Endothelial cell of umbilical vein (primary cell): ENCODE results near the gene IRF2BPL. TPM values are rescaled to one million over a fixed set of nuclear protein-coding genes. Genes with fewer than 3 reads are reported as not detected.

Experiments
- BruUV-seq: library from RNA; stranded (reverse); fragments of 400-500 nt; replicated peaks from 2 replicates; lab custom pipeline; 2021; lab: Mats Ljungman, UMichigan
- CTCF ChIA-PET: fragments of 300-600, 350-600 bp; sonication (Branson Sonifier 250); formaldehyde crosslinking; loops from one replicate; lab custom pipeline; 2021; ENCODE audit warnings: antibody characterized with exemption, inconsistent platforms; lab: Charles Lee
- POLR2A ChIA-PET: fragments of 300-600, 350-600 bp; sonication (Branson Sonifier 250); formaldehyde crosslinking; loops from one replicate; lab custom pipeline; 2021; ENCODE audit warnings: antibody characterized with exemption, inconsistent platforms; lab: Charles Lee
- DNase-seq: peaks from one replicate; pipeline ENCODE4 v3.0.0-alpha.2; 2011; ENCODE audit warnings: low read depth, low spot score
- FAIRE-seq: peaks from 2 replicates; lab custom pipeline; 2011; peaks lifted over from hg19 to GRCh38; lab: Jason Lieb, UNC
- H2AFZ ChIP-seq: 2 replicates; pipeline ENCODE4 v1.6.0; 2012; ENCODE audit warnings: low read depth, low read length, control low read depth, inconsistent platforms
- H3K27ac ChIP-seq: 2 replicates; pipeline ENCODE4 v1.5.1; 2011; ENCODE audit warnings: low read depth, mild to moderate bottlenecking, control low read depth, low read length, moderate library complexity; ENCODE audit not compliant: insufficient read depth
- H3K27me3 ChIP-seq, 2 experiments: 2 replicates each; pipeline versions ENCODE4 v1.6.0 to v1.6.1; 2011; ENCODE audit warnings: low read length in 2 of 2, mixed read lengths in 1 of 2; ENCODE audit not compliant: control insufficient read depth in 2 of 2, insufficient read depth in 2 of 2
- H3K36me3 ChIP-seq, 2 experiments: 2 replicates in 1 of 2; 3 replicates in 1 of 2; pipeline ENCODE4 v1.5.1; 2011; ENCODE audit warnings: low read length in 2 of 2, mild to moderate bottlenecking in 1 of 2, moderate library complexity in 1 of 2; ENCODE audit not compliant: control insufficient read depth in 2 of 2, insufficient read depth in 2 of 2; ENCODE audit errors: extremely low read depth in 1 of 2
- H3K4me1 ChIP-seq: 3 replicates; pipeline ENCODE4 v1.5.1; 2011; ENCODE audit warnings: mild to moderate bottlenecking, low read length; ENCODE audit not compliant: control insufficient read depth, insufficient read depth; ENCODE audit errors: extremely low read depth
- H3K4me2 ChIP-seq: 2 replicates; pipeline ENCODE4 v1.6.1; 2011; ENCODE audit warnings: low read length, control low read depth, mixed read lengths; ENCODE audit not compliant: insufficient read depth
- H3K4me3 ChIP-seq, 3 experiments: fragments of 200-600 bp in 1 of 3; sonication (generic), shearing (Covaris generic) in 1 of 3; replicated peaks in 1 of 3; 2 replicates each; pipeline ENCODE4 v1.5.1; 2011 to 2016; ENCODE audit warnings: control low read depth in 3 of 3, low read length in 3 of 3, mild to moderate bottlenecking in 2 of 3, inconsistent platforms in 1 of 3, low read depth in 1 of 3, moderate library complexity in 1 of 3; ENCODE audit not compliant: insufficient read depth in 1 of 3
- H3K79me2 ChIP-seq: 2 replicates; pipeline ENCODE4 v1.6.0; 2012; ENCODE audit warnings: low read length, inconsistent platforms; ENCODE audit not compliant: control insufficient read depth, insufficient read depth
- H3K9ac ChIP-seq: replicated peaks from 2 replicates; pipeline ENCODE3; 2011; ENCODE audit warnings: low read length, control low read depth; ENCODE audit not compliant: insufficient read depth; ENCODE audit errors: extremely low read depth
- H3K9me1 ChIP-seq: replicated peaks from 3 replicates; pipeline ENCODE4 v1.6.0; 2011; ENCODE audit warnings: mild to moderate bottlenecking, low read length; ENCODE audit not compliant: control insufficient read depth, insufficient read depth; ENCODE audit errors: extremely low read depth
- H3K9me3 ChIP-seq: replicated peaks from 2 replicates; pipeline ENCODE4 v1.5.1; 2012; ENCODE audit warnings: low read length, inconsistent platforms; ENCODE audit not compliant: control insufficient read depth, insufficient read depth
- H4K20me1 ChIP-seq: replicated peaks from 2 replicates; pipeline ENCODE3; 2011; ENCODE audit warnings: mild to moderate bottlenecking, low read length; ENCODE audit not compliant: control insufficient read depth, insufficient read depth; ENCODE audit errors: extremely low read depth
- EZH2 ChIP-seq: IDR thresholded peaks from 2 replicates; pipeline ENCODE4 v1.6.1; 2012; ENCODE audit warnings: borderline replicate concordance, low read depth, mild to moderate bottlenecking, moderate library complexity, low read length, inconsistent platforms; ENCODE audit not compliant: severe bottlenecking
- FOS ChIP-seq: IDR thresholded peaks from 2 replicates; pipeline ENCODE4 v1.6.1; 2011; ENCODE audit warnings: mild to moderate bottlenecking, low read length, moderate library complexity, borderline replicate concordance; ENCODE audit not compliant: insufficient read depth
- GATA2 ChIP-seq: IDR thresholded peaks from 2 replicates; pipeline ENCODE4 v1.7.0; 2011; ENCODE audit warnings: low read depth, mild to moderate bottlenecking, moderate library complexity, mixed read lengths, low read length; ENCODE audit not compliant: insufficient read length, insufficient read depth
- JUN ChIP-seq: IDR thresholded peaks from 2 replicates; pipeline ENCODE4 v1.6.1; 2011; ENCODE audit warnings: borderline replicate concordance, low read depth; ENCODE audit not compliant: insufficient read length, insufficient read depth
- POLR2A ChIP-seq: IDR thresholded peaks from 2 replicates; pipeline ENCODE4 v1.6.1; 2012; ENCODE audit warnings: low read depth, mild to moderate bottlenecking, control low read depth, low read length
- POLR2AphosphoS5 ChIP-seq: IDR thresholded peaks from 2 replicates; pipeline ENCODE4 v1.6.1; 2012; ENCODE audit warnings: low read depth, mild to moderate bottlenecking, control low read depth, low read length, moderate library complexity; ENCODE audit not compliant: insufficient read depth
- dilution Hi-C: fragments of 300-500 bp; cut with MboI; formaldehyde crosslinking; loops from one replicate; pipeline ENCODE4 v1.15.0; 2019; ENCODE audit warnings: low sequenced_read_pairs; ENCODE audit not compliant: extremely low pct_ligation_motif_present
- intact Hi-C: fragments of 100-400 bp; cut with micrococcal nuclease; formaldehyde crosslinking; loops from one replicate; pipeline ENCODE4 v1.10.0; 2022
- polyA plus RNA-seq, 4 experiments: library from polyadenylated mRNA; depleted of rRNA in 3 of 4; stranded (reverse) in 3 of 4; unstranded in 1 of 4; fragments of >200 nt; gene quantifications; 2 replicates each; pipeline versions ENCODE4 v1.2.1 to v1.2.3, GENCODE V29; 2011 to 2012; ENCODE audit warnings: missing spikeins in 1 of 4
- total RNA-seq: library from RNA; stranded (reverse); gene quantifications from 2 replicates; pipeline ENCODE4 v1.2.3, GENCODE V29; 2021
- TF ChIP-seq, protein P1 (sequence below): IDR thresholded peaks from 2 replicates; pipeline ENCODE4 v1.6.1; 2011; ENCODE audit not compliant: insufficient read depth, insufficient read length
- TF ChIP-seq, protein P2 (sequence below), 2 donors: IDR thresholded peaks; 1 replicate in 1 of 2; 2 replicates in 1 of 2; pipeline ENCODE4 v1.5.1; 2011; ENCODE audit warnings: low read length in 2 of 2, mild to moderate bottlenecking in 2 of 2, moderate library complexity in 2 of 2, control low read depth in 1 of 2, inconsistent platforms in 1 of 2, low read depth in 1 of 2; ENCODE audit not compliant: insufficient read depth in 1 of 2; ENCODE audit errors: extremely low read depth in 1 of 2

Gene IRF2BPL
- total and polyA plus RNA-seq, 2 donors (not counting 3 experiments of a cell fraction or from before 2014, with no cell fraction given), result 9.3 to 23.3 TPM

DNA sequence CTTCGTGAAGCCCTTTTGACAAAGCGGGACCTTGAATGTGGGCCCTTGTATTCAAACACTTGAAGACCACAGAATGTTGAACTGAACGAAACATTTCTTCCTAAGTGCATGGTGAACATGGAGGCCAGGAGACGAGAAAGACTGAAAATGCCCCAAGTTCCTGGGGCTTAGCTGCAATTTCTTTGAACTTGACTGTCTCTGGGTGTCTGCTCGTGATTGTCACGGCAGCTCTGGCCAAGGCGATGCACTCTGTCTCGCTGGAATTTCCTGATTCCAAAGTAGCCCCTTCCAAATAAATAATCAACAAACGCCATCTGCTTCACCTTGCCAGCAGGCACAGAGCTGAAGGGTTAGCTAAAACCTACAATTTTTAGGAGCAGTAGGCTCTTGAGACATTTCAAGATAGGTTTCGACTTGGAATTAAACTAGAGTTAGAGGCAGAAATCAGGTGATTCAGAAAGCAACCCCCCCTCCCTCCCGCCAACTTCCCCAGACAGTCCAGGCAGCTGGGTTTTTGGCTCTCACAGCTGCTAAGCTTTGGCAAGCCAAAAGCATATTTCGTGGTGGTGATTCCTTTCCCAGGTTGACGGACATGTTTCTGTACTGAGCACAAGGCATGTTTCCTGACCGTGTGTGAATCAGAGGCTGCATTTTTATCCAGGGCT lies 13.5 kb upstream of the IRF2BPL start:
- Histone ChIP-seq H3K4me3 (no peak overlapping the region), H4K20me1 (no peaks in the 10 kb centered on the region), H3K4me2 (peak overlapping the region; percentile 65), H3K79me2 (no peaks in the 10 kb centered on the region), H3K9ac (peak overlapping the region; percentile 79), H3K36me3 (no peaks in the 10 kb centered on the region), H2AFZ (peak overlapping the region; percentile 38), H3K9me3 (no peaks in the 10 kb centered on the region), H3K27me3 (no peaks in the 10 kb centered on the region), H3K4me1 (peaks cover 72% of the 10 kb centered on the region), H3K9me1 (no peaks in the 10 kb centered on the region), H3K27ac (peak overlapping the region; percentile 93)
- FAIRE-seq (peak; percentile 83), DNase-seq (peak; percentile 91)
- no TSS peak for BruUV-seq
- ChIA-PET CTCF (interaction anchor here (0.7 to 8.8 kb wide), 12 partner anchors 8 to 166 kb away, joined by 3 to 58 read pairs (median 6); partner anchors contain the start of gene IRF2BPL), POLR2A (interaction anchor here (0.9 to 1.3 kb wide), 2 partner anchors 8 to 123 kb away, joined by 3 to 5 read pairs; no protein-coding TSS in a partner anchor)
- TF ChIP-seq GATA2 (no peak), FOS (no peak), POLR2AphosphoS5 (no peak), EZH2 (no peak), POLR2A (no peak), JUN (no peak)
- TF ChIP-seq, protein P1, sequence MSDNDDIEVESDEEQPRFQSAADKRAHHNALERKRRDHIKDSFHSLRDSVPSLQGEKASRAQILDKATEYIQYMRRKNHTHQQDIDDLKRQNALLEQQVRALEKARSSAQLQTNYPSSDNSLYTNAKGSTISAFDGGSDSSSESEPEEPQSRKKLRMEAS, result no peak
- TF ChIP-seq, protein P2, sequence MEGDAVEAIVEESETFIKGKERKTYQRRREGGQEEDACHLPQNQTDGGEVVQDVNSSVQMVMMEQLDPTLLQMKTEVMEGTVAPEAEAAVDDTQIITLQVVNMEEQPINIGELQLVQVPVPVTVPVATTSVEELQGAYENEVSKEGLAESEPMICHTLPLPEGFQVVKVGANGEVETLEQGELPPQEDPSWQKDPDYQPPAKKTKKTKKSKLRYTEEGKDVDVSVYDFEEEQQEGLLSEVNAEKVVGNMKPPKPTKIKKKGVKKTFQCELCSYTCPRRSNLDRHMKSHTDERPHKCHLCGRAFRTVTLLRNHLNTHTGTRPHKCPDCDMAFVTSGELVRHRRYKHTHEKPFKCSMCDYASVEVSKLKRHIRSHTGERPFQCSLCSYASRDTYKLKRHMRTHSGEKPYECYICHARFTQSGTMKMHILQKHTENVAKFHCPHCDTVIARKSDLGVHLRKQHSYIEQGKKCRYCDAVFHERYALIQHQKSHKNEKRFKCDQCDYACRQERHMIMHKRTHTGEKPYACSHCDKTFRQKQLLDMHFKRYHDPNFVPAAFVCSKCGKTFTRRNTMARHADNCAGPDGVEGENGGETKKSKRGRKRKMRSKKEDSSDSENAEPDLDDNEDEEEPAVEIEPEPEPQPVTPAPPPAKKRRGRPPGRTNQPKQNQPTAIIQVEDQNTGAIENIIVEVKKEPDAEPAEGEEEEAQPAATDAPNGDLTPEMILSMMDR (IDR thresholded peaks at IDR 0.05; ENCODE audit: extremely low read depth in 1 of 2, insufficient read depth in 1 of 2, low read depth in 1 of 2, low read length in 2 of 2), result no peak
- intact Hi-C loops (loop anchor here (1.0 kb wide), 1 partner anchor 13 kb away; no protein-coding TSS in a partner anchor), dilution Hi-C loops (no loop called here)
